Mucosa of rectum (tissue), 2 donors: ENCODE results near the gene XG.

Experiments
- H3K27ac ChIP-seq, 2 donors: one replicate each; pipeline ENCODE4 v1.7.0; 2013; ENCODE audit warnings: inconsistent platforms in 2 of 2, low read depth in 2 of 2, low read length in 2 of 2
- H3K27me3 ChIP-seq, 2 donors: one replicate each; pipeline ENCODE4 v1.7.0; 2013; ENCODE audit warnings: low read length in 2 of 2; ENCODE audit not compliant: control insufficient read depth in 2 of 2, insufficient read depth in 2 of 2
- H3K36me3 ChIP-seq, 2 donors: one replicate each; pipeline ENCODE4 v1.7.0; 2013; ENCODE audit warnings: low read length in 2 of 2; ENCODE audit not compliant: control insufficient read depth in 2 of 2, insufficient read depth in 2 of 2
- H3K4me1 ChIP-seq, 2 donors: one replicate each; pipeline ENCODE4 v1.7.0; 2013; ENCODE audit warnings: low read length in 2 of 2, mild to moderate bottlenecking in 1 of 2; ENCODE audit not compliant: control insufficient read depth in 2 of 2, insufficient read depth in 2 of 2
- H3K4me3 ChIP-seq, 2 donors: one replicate each; pipeline ENCODE4 v1.7.0; 2013; ENCODE audit warnings: low read length in 2 of 2
- H3K9ac ChIP-seq, 2 donors: one replicate each; pipeline ENCODE4 v1.7.0; 2013; ENCODE audit warnings: low read length in 2 of 2, low read depth in 1 of 2, mild to moderate bottlenecking in 1 of 2
- H3K9me3 ChIP-seq, 2 donors: one replicate each; pipeline ENCODE4 v1.7.0; 2013; ENCODE audit warnings: low read length in 2 of 2; ENCODE audit not compliant: control insufficient read depth in 2 of 2
- donor health status: healthy.
- donor health status: Normal muscosa, but diverticular disease.

Gene XG

GRCh38 chrX:2862404-2862803 is 110.6 kb downstream of the XG start:
- H3K9me3 ChIP-seq, result no peaks in the 10 kb centered on the region
- no peaks in the 10 kb centered on the region for H3K27me3 ChIP-seq
- no peak overlapping the region for H3K27ac ChIP-seq
- H3K9ac ChIP-seq, result no peak overlapping the region
- H3K36me3 ChIP-seq, result no peaks in the 10 kb centered on the region
- H3K4me3 ChIP-seq, result no peak overlapping the region
- no peaks in the 10 kb centered on the region for H3K4me1 ChIP-seq

DNA sequence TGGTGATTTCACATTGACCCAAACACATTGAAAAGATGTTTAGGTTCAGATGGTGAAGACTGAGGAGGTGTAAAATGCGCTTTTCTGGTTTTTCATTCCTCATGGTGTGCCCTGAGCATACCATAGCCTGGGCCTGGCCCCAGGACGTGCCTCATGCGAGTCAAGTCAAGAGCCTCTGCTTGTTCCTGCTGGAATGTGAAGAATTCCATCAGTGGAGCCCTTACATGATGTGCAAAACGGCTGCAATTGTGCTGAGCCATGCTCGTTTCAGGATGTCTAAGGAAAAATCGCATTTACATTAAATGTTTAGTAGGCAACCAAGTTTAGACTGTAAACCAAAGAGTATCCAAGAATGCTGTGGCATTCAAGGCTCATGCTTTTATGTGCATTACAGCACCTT is 111.8 kb downstream of the XG start:
- Histone ChIP-seq H3K9ac (no peak overlapping the region), H3K27me3 (no peaks in the 10 kb centered on the region), H3K4me1 (no peaks in the 10 kb centered on the region), H3K4me3 (no peak overlapping the region), H3K36me3 (no peaks in the 10 kb centered on the region), H3K27ac (no peak overlapping the region), H3K9me3 (no peaks in the 10 kb centered on the region)
